Trophoblast cell (in vitro differentiated cells and primary cell): ENCODE measurements around the gene HPGDS.

Experiments used
- DNase-seq, 2 donors: peaks; one replicate each; pipeline ENCODE4 v3.0.0-alpha.2; 2016
- H2AFZ ChIP-seq: 2 replicates; pipeline ENCODE4 v1.6.1; 2013; ENCODE audit warnings: low read length, moderate library complexity, mild to moderate bottlenecking; ENCODE audit not compliant: insufficient read depth, poor library complexity
- H2AK5ac ChIP-seq: 2 replicates; pipeline ENCODE4 v1.6.1; 2013; ENCODE audit warnings: mild to moderate bottlenecking, low read length
- H2BK120ac ChIP-seq: 2 replicates; pipeline ENCODE4 v1.6.1; 2013; ENCODE audit warnings: low read length, mild to moderate bottlenecking, moderate library complexity; ENCODE audit not compliant: insufficient read depth, poor library complexity
- H2BK12ac ChIP-seq: 2 replicates; pipeline ENCODE4 v1.6.1; 2013; ENCODE audit warnings: mild to moderate bottlenecking, low read length, moderate library complexity
- H2BK5ac ChIP-seq: 2 replicates; pipeline ENCODE4 v1.6.1; 2013; ENCODE audit warnings: low read length, low read depth, moderate library complexity, mild to moderate bottlenecking; ENCODE audit not compliant: poor library complexity
- H3K14ac ChIP-seq: 2 replicates; pipeline ENCODE4 v1.6.1; 2013; ENCODE audit warnings: mild to moderate bottlenecking, low read length
- H3K18ac ChIP-seq: 2 replicates; pipeline ENCODE4 v1.6.1; 2013; ENCODE audit warnings: mild to moderate bottlenecking, low read length
- H3K23ac ChIP-seq: 2 replicates; pipeline ENCODE4 v1.6.1; 2013; ENCODE audit warnings: low read length
- H3K27ac ChIP-seq: 2 replicates; pipeline ENCODE4 v1.5.1; 2013; ENCODE audit warnings: low read depth, mild to moderate bottlenecking, inconsistent platforms, low read length, moderate library complexity
- H3K27me3 ChIP-seq: 2 replicates; pipeline ENCODE4 v1.6.1; 2013; ENCODE audit warnings: inconsistent platforms, mild to moderate bottlenecking, low read length, moderate library complexity; ENCODE audit not compliant: insufficient read depth
- H3K36me3 ChIP-seq, 2 experiments: 1 replicate in 1 of 2; 2 replicates in 1 of 2; pipeline ENCODE4 v1.6.1; 2013; ENCODE audit warnings: low read length in 2 of 2, mild to moderate bottlenecking in 2 of 2, moderate library complexity in 1 of 2; ENCODE audit not compliant: insufficient read depth in 2 of 2, control insufficient read depth in 1 of 2
- H3K4ac ChIP-seq: 2 replicates; pipeline ENCODE4 v1.6.1; 2013; ENCODE audit warnings: low read depth, mild to moderate bottlenecking, low read length, moderate library complexity
- H3K4me1 ChIP-seq, 2 experiments: 1 replicate in 1 of 2; 2 replicates in 1 of 2; pipeline ENCODE4 v1.6.1; 2013; ENCODE audit warnings: low read length in 2 of 2, mild to moderate bottlenecking in 2 of 2, moderate library complexity in 1 of 2; ENCODE audit not compliant: insufficient read depth in 2 of 2, control insufficient read depth in 1 of 2
- H3K4me2 ChIP-seq: 2 replicates; pipeline ENCODE4 v1.6.1; 2013; ENCODE audit warnings: inconsistent platforms, mild to moderate bottlenecking, low read length, moderate library complexity
- H3K4me3 ChIP-seq: 2 replicates; pipeline ENCODE4 v1.5.1; 2013; ENCODE audit warnings: mild to moderate bottlenecking, low read depth, low read length, inconsistent platforms
- H3K79me1 ChIP-seq: one replicate; pipeline ENCODE4 v1.6.1; 2013; ENCODE audit warnings: low read length
- H3K79me2 ChIP-seq: 2 replicates; pipeline ENCODE4 v1.6.1; 2013; ENCODE audit warnings: low read length, mild to moderate bottlenecking; ENCODE audit not compliant: control insufficient read depth, insufficient read depth, poor library complexity
- H3K9ac ChIP-seq: 2 replicates; pipeline ENCODE4 v1.6.1; 2013; ENCODE audit warnings: mild to moderate bottlenecking, low read length
- H3K9me3 ChIP-seq: 2 replicates; pipeline ENCODE4 v1.6.1; 2013; ENCODE audit warnings: low read depth, mild to moderate bottlenecking, control low read depth, inconsistent platforms, low read length; ENCODE audit not compliant: insufficient read depth
- H4K12ac ChIP-seq: 2 replicates; pipeline ENCODE4 v1.6.1; 2013; ENCODE audit warnings: low read depth, mild to moderate bottlenecking, low read length, moderate library complexity
- H4K8ac ChIP-seq: 2 replicates; pipeline ENCODE4 v1.6.1; 2013; ENCODE audit warnings: low read depth, mild to moderate bottlenecking, low read length, moderate library complexity
- H4K91ac ChIP-seq: one replicate; pipeline ENCODE4 v1.6.1; 2013; ENCODE audit warnings: low read depth, mild to moderate bottlenecking, low read length, moderate library complexity
- WGBS: extraction: QIAGEN DNeasy Blood & Tissue Kit; methylation state at CpG from one replicate; pipeline ENCODE4 v1.1.7; 2013; ENCODE audit warnings: missing lambda C conversion rate; ENCODE audit not compliant: insufficient read length, insufficient coverage; ENCODE audit errors: extremely low coverage; 5-methylcytosine and 5-hydroxymethylcytosine counted together

HPGDS gene

DNA sequence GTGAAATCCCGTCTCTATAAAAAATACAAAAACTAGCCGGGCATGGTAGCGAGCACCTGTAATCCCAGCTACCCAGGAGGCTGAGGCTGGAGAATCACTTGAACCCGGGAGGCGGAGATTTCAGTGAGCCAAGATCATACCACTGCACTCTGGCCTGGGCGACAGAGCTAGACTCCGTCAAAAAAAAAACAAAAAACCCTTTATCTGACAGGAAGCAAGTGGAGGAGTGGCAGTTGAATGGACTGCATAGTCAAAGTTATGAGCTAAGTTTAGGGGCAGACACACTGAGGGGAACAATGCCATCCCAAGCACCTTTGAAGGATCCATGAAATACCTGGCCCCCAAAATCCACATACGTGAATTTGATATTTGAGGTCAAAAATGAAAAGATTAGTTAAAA is 7.5 kb upstream of the HPGDS start:
- Histone ChIP-seq H3K27me3 (no peaks in the 10 kb centered on the region), H3K4me2 (no peak overlapping the region), H3K4ac (no peak overlapping the region), H3K9me3 (no peaks in the 10 kb centered on the region), H2BK120ac (no peak overlapping the region), H2AK5ac (no peak overlapping the region), H4K8ac (no peak overlapping the region), H3K9ac (no peak overlapping the region), H3K27ac (no peak overlapping the region), H3K23ac (no peak overlapping the region), H3K4me1 (no peaks in the 10 kb centered on the region), H3K4me3 (no peak overlapping the region), H3K36me3 (no peaks in the 10 kb centered on the region), H4K91ac (no peak overlapping the region), H4K12ac (no peak overlapping the region), H3K18ac (no peak overlapping the region), H2AFZ (no peak overlapping the region), H3K14ac (no peak overlapping the region), H3K79me2 (no peaks in the 10 kb centered on the region), H3K79me1 (no peaks in the 10 kb centered on the region), H2BK12ac (no peak overlapping the region), H2BK5ac (no peak overlapping the region)
- WGBS: no CpG with 5 or more reads among the region's 8 CpGs
- DNase-seq: no peak

DNA sequence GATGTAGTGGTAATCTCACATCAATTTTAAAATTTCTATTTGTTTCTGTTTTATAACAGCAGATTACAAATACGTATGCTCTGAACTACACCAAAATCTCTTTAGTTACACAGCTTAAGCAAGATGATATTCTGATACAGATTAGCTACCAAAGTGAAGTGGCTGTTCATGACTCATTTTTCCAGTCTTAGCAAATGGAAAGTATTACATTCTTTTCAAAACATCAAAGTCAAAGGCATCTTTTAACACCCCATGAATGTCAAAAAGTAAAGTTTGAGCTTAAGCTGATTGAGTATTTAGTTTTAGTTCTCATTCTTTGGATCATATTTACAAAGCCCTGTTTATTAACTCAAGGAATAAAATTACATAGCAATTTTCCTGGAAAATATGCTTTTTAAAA is 6.6 kb upstream of the HPGDS start:
- Histone ChIP-seq H3K4me2 (no peak overlapping the region), H2BK12ac (no peak overlapping the region), H2BK5ac (no peak overlapping the region), H3K4me1 (no peaks in the 10 kb centered on the region), H3K27me3 (no peaks in the 10 kb centered on the region), H2AFZ (no peak overlapping the region), H4K8ac (no peak overlapping the region), H2BK120ac (no peak overlapping the region), H4K91ac (no peak overlapping the region), H3K4ac (no peak overlapping the region), H3K23ac (no peak overlapping the region), H3K36me3 (no peaks in the 10 kb centered on the region), H3K14ac (no peak overlapping the region), H3K18ac (no peak overlapping the region), H3K79me1 (no peaks in the 10 kb centered on the region), H4K12ac (no peak overlapping the region), H2AK5ac (no peak overlapping the region), H3K27ac (no peak overlapping the region), H3K9ac (no peak overlapping the region), H3K9me3 (no peaks in the 10 kb centered on the region), H3K4me3 (no peak overlapping the region), H3K79me2 (no peaks in the 10 kb centered on the region)
- WGBS: no CpG with 5 or more reads among the region's 1 CpG
- no peak for DNase-seq

GRCh38 chr4:94348666-94349065 is 6.0 kb upstream of the HPGDS start:
- Histone ChIP-seq H3K14ac (no peak overlapping the region), H4K91ac (no peak overlapping the region), H3K4me3 (no peak overlapping the region), H3K27ac (no peak overlapping the region), H2BK5ac (no peak overlapping the region), H3K79me2 (no peaks in the 10 kb centered on the region), H3K23ac (no peak overlapping the region), H3K27me3 (no peaks in the 10 kb centered on the region), H2AFZ (no peak overlapping the region), H3K9me3 (no peaks in the 10 kb centered on the region), H3K4me2 (no peak overlapping the region), H4K12ac (no peak overlapping the region), H3K4ac (no peak overlapping the region), H3K9ac (no peak overlapping the region), H3K4me1 (no peaks in the 10 kb centered on the region), H2AK5ac (no peak overlapping the region), H2BK12ac (no peak overlapping the region), H4K8ac (no peak overlapping the region), H2BK120ac (no peak overlapping the region), H3K18ac (no peak overlapping the region), H3K79me1 (no peaks in the 10 kb centered on the region), H3K36me3 (no peaks in the 10 kb centered on the region)
- WGBS: no CpG with 5 or more reads among the region's 3 CpGs
- no peak for DNase-seq

DNA sequence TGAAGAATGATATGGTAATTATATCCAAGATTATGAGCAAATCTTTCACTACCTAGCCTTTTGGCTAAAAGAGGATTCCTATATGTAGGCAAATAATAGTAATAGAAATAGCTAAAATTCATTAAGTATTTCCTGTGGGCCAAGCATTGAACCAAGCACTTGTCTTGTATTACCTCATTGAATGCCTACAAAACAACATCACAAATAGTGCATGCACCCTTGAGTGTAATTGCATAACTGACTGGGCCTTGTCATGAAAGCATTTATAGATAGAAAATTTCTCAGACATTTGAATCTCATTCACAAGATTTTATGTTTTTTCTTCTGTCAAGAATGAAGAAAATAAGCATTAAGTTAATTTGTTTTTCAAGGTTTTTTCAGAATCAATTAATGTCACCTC is 3.9 kb upstream of the HPGDS start:
- H3K36me3 ChIP-seq: no peaks in the 10 kb centered on the region
- no peak overlapping the region for H4K91ac ChIP-seq
- H2BK12ac ChIP-seq: no peak overlapping the region
- no peak overlapping the region for H2AFZ ChIP-seq
- no peaks in the 10 kb centered on the region for H3K79me2 ChIP-seq
- DNase-seq: peak in 1 of 2 donors; percentile 35
- no peaks in the 10 kb centered on the region for H3K4me1 ChIP-seq
- no peak overlapping the region for H3K4me2 ChIP-seq
- no peaks in the 10 kb centered on the region for H3K79me1 ChIP-seq
- H2AK5ac ChIP-seq: no peak overlapping the region
- H3K9ac ChIP-seq: no peak overlapping the region
- H3K4ac ChIP-seq: no peak overlapping the region
- H3K27me3 ChIP-seq: no peaks in the 10 kb centered on the region
- no peak overlapping the region for H3K4me3 ChIP-seq
- no peak overlapping the region for H4K12ac ChIP-seq
- H3K9me3 ChIP-seq: no peaks in the 10 kb centered on the region
- no peak overlapping the region for H4K8ac ChIP-seq
- no peak overlapping the region for H3K23ac ChIP-seq
- H2BK5ac ChIP-seq: no peak overlapping the region
- no peak overlapping the region for H3K18ac ChIP-seq
- H3K14ac ChIP-seq: no peak overlapping the region
- H2BK120ac ChIP-seq: no peak overlapping the region
- no peak overlapping the region for H3K27ac ChIP-seq

DNA sequence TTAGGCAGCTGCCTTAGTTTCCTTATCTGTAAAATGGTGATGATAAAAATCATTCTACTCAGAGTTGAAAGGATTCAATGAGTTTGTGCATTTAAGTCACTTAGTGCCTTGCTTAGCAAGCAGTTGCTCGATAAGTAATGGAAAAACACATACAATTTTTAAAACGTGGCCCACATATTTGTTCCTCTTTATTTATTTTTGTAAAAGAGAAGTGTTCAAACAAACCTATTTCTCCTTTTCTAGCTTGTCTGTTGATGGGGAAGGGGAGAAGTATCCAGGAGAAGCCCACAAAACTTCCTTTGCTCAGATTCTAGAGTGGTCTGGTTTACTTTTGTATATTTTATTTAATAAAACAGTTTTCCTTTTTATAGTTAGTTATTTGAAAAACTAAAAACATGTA is 3.3 kb upstream of the HPGDS start:
- H3K4ac ChIP-seq: no peak overlapping the region
- no peak overlapping the region for H3K4me2 ChIP-seq
- no peak overlapping the region for H2AFZ ChIP-seq
- no peak overlapping the region for H2BK12ac ChIP-seq
- no peak overlapping the region for H4K91ac ChIP-seq
- H4K8ac ChIP-seq: no peak overlapping the region
- H3K4me1 ChIP-seq: no peaks in the 10 kb centered on the region
- no peaks in the 10 kb centered on the region for H3K36me3 ChIP-seq
- H3K14ac ChIP-seq: no peak overlapping the region
- H3K9ac ChIP-seq: no peak overlapping the region
- no peak overlapping the region for H2BK120ac ChIP-seq
- no CpG with 5 or more reads among the region's 2 CpGs for WGBS
- H3K27me3 ChIP-seq: no peaks in the 10 kb centered on the region
- H3K18ac ChIP-seq: no peak overlapping the region
- no peak for DNase-seq
- no peak overlapping the region for H3K27ac ChIP-seq
- no peaks in the 10 kb centered on the region for H3K79me1 ChIP-seq
- H4K12ac ChIP-seq: no peak overlapping the region
- no peaks in the 10 kb centered on the region for H3K79me2 ChIP-seq
- H3K4me3 ChIP-seq: no peak overlapping the region
- H3K23ac ChIP-seq: no peak overlapping the region
- H2BK5ac ChIP-seq: no peak overlapping the region
- H2AK5ac ChIP-seq: no peak overlapping the region
- no peaks in the 10 kb centered on the region for H3K9me3 ChIP-seq
